Coronary artery (tissue), 2 donors: ENCODE measurements around the gene RALGPS1.
A peak's percentile ranks its signal among the peaks of the same experiment; 100 is the strongest.

Experiments
- DNase-seq: peaks from one replicate; pipeline ENCODE4 v3.0.0-alpha.2; 2017; ENCODE audit warnings: low spot score
- H3K27ac ChIP-seq, 2 donors: fragments of 200-600 bp; sonication (generic); one replicate each; pipeline ENCODE4 v1.5.1; 2016 to 2019
- H3K4me3 ChIP-seq: fragments of 200-600 bp; sonication (generic); 2 replicates; pipeline ENCODE4 v1.5.1; 2016; ENCODE audit warnings: mild to moderate bottlenecking, moderate library complexity
- TF ChIP-seq, protein P1 (sequence below): fragments of 200-600 bp; sonication (generic); IDR thresholded peaks from one replicate; pipeline ENCODE4 v1.5.1; 2019; ENCODE audit warnings: antibody characterized with exemption

The RALGPS1 gene

DNA sequence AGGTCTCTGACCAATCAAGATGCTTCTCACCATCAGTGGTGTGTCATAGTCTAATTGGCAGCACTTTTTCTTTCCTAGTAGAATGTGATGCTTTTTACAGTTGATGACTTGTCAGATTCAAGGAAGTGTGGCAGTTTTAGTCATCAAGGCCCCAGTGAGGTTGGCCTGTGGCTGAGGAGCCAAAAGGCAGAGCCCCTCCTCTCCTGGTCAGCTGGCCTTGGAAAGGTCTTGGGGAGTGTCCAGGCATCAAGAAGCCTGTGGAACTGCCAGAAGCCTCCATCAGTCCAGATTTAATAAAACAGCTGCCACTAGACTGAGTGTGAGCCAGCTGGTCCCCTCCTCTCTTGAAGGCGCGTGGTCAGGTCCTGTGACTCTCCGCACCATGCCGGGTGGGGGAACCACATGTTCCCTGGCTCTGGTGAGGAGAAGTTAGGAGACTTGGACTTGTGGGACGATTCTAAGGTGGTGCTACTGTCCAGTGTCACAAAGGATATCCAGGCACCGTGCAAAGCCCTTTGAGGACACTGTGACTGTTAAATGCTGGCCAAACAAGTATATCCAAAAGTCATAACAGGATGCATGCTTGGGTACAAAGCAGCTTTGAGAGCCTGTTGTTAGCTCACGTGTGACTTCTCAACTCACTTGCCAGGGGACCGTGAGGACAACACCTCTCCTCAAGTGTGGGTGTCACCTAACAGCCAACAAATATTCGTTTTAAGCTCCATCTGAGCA is 213.9 kb downstream of the RALGPS1 start:
- Histone ChIP-seq H3K27ac (peak overlapping the region; percentile 66 to 77), H3K4me3 (no peak overlapping the region)
- DNase-seq, result no peak
- TF ChIP-seq, protein P1, sequence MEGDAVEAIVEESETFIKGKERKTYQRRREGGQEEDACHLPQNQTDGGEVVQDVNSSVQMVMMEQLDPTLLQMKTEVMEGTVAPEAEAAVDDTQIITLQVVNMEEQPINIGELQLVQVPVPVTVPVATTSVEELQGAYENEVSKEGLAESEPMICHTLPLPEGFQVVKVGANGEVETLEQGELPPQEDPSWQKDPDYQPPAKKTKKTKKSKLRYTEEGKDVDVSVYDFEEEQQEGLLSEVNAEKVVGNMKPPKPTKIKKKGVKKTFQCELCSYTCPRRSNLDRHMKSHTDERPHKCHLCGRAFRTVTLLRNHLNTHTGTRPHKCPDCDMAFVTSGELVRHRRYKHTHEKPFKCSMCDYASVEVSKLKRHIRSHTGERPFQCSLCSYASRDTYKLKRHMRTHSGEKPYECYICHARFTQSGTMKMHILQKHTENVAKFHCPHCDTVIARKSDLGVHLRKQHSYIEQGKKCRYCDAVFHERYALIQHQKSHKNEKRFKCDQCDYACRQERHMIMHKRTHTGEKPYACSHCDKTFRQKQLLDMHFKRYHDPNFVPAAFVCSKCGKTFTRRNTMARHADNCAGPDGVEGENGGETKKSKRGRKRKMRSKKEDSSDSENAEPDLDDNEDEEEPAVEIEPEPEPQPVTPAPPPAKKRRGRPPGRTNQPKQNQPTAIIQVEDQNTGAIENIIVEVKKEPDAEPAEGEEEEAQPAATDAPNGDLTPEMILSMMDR, result no peak

DNA sequence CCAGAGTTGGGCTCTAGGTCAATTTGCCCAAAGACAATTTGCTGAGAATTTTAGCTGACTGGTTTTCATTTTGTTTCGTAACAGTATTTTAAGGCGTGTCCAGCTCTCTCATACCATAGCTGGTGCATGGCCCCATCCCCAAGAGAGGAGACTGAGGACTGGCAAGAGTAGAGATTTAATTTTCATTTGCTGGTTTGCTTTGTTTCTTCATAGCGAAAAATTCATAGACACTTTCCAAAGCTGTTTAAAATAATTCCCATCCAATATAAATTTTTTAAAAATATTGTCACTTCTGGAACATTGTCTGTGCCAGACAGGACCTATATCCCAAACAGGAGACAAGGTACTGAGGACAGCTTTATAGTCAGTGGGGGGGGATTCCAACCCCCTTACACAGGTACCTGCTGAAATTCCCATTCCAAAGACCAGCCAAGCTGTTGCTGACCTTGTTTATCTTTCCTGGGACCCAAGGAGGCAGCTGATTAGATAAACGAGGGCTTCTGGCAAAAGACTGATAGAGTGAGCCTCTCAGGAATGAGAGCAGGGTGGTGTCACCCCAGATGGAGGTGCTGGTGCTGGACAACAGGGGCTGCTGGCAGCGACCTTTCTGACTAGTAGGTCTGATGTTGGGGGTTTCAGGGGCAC is 214.6 kb downstream of the RALGPS1 start:
- TF ChIP-seq, protein P1, result no peak
- no peak for DNase-seq
- H3K27ac ChIP-seq, result peak overlapping the region; percentile 66 to 77
- H3K4me3 ChIP-seq, result no peak overlapping the region

DNA sequence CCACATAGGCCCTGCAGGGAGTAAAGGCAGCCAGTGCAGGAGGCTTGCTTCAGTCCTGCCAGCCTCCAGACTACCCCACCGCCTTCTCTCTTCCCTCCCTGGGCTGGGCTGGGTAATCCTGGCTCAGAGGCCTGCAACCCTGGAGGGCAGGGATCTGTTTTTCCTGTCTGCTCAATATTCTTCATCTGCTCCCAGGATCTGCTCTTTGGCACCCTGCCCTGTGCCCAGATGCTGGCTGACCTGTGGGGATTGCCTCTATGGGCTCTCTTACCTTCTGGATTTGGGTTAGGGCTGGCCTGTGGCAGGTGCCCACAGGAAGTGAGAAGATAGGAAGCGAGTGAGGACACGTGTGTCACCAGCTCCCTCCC is 215.1 kb downstream of the RALGPS1 start:
- TF ChIP-seq, protein P1, result no peak
- no peak for DNase-seq
- no peak overlapping the region for H3K4me3 ChIP-seq
- peak overlapping the region; percentile 64 to 66 for H3K27ac ChIP-seq

DNA sequence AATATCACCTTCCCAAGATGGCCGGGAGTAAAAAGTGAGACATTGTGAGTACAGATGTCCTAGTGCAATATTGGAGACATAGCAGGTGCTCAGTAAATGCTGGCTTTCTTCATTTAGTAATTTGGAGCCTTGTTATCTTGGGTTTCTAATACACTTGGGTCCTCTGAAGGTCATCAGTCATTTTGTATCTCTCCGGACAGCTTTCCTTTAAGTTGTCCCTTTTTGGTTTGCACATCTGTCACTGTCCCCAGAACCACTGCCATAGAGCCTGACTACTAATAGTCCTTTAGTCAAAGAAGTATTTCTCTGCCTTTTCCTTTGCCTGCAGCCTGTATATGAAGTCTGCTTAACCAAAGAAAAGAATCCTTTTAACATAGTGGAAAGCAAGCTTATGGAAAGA is 215.7 kb downstream of the RALGPS1 start:
- TF ChIP-seq, protein P1, result no peak
- no peak for DNase-seq
- H3K27ac ChIP-seq, result peak overlapping the region in 1 of 2 donors; percentile 66

DNA sequence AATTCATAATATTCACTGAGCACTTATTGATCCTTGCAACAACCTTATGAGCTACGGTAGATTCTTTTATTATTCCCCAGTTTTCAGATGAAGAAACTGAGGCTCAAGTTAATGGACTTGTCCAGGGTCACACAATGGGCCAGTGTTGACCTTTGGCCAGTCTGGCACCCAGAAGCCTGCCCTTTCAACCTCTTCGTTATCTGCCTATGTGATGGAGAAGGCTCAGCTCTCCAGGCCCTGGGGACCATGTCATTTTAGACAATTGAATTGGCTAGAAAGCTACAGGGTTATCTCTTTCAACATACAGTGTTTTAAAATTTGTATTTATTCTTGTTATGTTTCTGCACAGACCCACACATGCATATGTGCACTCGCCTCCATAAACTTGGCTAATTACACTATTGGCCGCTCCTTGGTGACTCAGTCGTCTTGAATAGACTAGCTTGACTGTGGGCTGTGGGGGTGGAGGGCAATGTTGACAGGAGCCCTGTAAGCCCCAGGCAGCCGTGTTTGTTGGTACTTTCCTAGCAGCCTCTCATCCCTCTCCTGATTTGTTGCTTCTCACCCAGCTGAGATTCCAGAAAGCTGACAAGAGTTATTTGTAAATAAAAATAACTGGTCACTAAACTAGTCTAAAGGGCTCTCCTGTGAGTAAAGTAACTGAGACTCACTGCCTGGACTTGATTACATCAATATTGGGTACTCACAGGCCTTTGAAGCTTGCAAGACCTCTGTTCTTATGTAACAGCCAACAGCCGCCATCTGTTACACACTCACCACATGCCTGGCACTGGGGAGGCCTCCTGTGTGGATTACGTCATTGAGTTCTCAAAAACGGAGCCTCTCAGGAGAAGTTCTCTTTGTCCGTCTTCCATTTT is 216.3 kb downstream of the RALGPS1 start:
- TF ChIP-seq, protein P1, result no peak
- no peak overlapping the region for H3K4me3 ChIP-seq
- peak; percentile 72 for DNase-seq
- peak overlapping the region; percentile 68 to 89 for H3K27ac ChIP-seq

More for the DNA sequence above, 215.7 kb downstream of the RALGPS1 start:
- H3K4me3 ChIP-seq, result no peak overlapping the region

DNA sequence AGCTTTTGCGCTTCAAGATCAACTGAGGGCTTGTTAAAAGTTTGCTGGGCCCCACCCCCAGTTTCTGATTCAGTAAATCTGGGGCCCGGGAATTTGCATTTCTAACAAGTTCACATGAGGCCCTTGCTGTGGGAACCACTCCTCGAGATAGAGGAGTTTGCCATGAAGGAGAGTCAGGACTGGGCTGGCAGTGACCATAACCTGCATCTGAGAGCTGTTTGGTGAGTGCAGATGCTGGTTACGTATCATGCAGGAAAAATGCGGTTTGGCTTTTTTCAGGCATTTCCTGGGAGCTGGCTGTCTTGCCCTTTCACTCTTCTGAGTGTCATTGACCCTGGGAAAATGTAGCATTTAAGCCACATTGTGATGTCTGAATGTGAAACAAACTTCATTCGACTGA is 217.3 kb downstream of the RALGPS1 start:
- TF ChIP-seq, protein P1, result no peak
- peak; percentile 69 for DNase-seq
- no peak overlapping the region for H3K4me3 ChIP-seq
- peak overlapping the region; percentile 68 to 89 for H3K27ac ChIP-seq
